Limb (tissue), 2 donors: ENCODE results near the gene NUP133.
"Not testable (repeated sequence)": the region's sequence is repeated elsewhere in the genome, so short reads cannot be mapped to it uniquely, and the experiment has no call there.

Experiments used
- DNase-seq, 2 donors: peaks; one replicate each; pipeline ENCODE4 v3.0.0-alpha.2; 2016; ENCODE audit errors: extremely low spot score in 2 of 2

Gene NUP133

GRCh38 chr1:229509576-229509975 lies 1.4 kb upstream of the NUP133 start:
- no peak for DNase-seq

- DNase-seq, result no peak
Observed at GRCh38 chr1:229508823-229509337, 739 bp upstream of the NUP133 start.

GRCh38 chr1:229507502-229507901 lies 639 bp downstream of the NUP133 start:
- DNase-seq, result no peak

DNA sequence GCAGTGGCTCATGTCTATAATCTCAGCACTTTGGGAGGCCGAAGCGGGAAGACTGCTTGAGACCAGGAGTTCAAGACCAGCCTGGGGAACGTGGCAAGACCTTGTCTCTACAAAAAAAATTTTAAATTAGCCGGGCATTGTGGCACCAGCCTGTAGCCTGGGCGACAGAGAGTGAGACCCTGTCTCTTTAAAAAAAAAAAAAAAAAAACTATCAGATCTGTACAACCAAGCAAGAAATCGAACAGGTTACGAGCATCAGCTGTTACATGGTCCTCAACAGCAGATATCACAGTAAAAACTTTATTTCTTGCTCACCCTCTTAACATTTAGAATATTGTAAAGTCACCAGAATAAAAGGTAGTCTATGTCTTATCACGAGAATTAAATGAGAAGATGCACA lies 1.5 kb downstream of the NUP133 start:
- DNase-seq, result no peak

DNA sequence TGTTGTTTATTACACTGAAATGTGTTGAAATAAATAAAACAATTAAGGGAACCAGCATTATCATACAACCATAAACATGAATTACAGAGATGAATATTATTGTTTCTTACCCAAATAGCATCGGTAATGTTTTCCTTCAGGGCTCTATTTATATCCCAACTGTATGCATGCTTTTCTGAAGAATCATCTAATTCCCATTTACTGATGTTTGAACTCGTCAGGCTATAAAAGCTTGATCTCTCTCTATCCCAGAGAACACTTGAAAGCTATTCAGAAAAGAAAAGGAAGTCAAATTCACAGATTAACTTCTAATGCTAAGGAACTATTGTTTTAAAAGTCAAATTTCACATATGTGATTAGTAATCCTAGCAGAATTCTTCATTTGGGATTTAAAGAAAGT lies 12.4 kb downstream of the NUP133 start:
- DNase-seq, result no peak

GRCh38 chr1:229487181-229487580 lies 21.0 kb downstream of the NUP133 start:
- DNase-seq, result no peak

GRCh38 chr1:229485318-229485717 lies 22.8 kb downstream of the NUP133 start:
- no peak for DNase-seq

GRCh38 chr1:229482511-229482910 lies 25.6 kb downstream of the NUP133 start:
- DNase-seq, result no peak

DNA sequence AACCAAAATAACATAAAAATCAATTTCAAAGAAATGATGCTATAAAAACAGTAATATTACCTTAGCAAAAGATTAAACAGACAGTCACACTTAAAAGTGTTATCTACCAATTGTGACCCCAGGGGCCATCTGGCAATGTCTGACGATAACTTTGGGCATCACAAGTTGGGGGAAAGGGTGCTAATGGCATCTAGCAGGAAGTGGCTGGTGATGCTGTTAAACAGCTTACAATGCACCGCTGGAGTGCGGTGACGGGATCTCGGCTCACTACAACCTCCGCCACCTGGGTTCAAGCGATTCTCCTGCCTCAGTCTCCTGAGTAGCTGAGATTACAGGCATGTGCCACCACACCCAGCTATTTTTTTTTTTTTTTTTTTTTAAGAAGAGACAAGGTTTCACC lies 27.6 kb downstream of the NUP133 start:
- DNase-seq, result no peak

- no peak for DNase-seq
Observed at GRCh38 chr1:229479660-229480399, 28.3 kb downstream of the NUP133 start.

GRCh38 chr1:229478852-229479251 lies 29.3 kb downstream of the NUP133 start:
- DNase-seq, result no peak

- not testable (repeated sequence) for DNase-seq
Observed at GRCh38 chr1:229475859-229476258, 32.3 kb downstream of the NUP133 start.

DNA sequence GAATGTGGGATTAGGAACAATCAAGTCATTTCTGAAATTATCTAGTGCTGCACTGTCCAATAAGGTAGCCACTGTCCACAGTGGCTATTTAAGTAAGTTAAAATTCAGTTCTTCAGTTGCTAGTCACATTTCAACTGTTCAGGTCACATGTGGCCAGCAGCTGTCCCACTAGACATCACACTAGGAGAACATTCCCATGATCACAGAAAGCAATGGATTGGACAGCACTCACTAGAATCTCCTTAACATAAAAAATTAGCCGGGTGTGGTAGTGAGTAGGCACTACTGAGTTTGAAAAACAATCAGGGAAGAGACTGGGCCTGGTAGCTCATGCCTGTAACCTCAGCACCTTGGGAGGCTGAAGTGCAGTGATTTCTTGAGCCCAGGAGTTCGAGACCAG lies 33.6 kb downstream of the NUP133 start:
- DNase-seq, result no peak

- no peak for DNase-seq
Observed at GRCh38 chr1:229471175-229471574, 37.0 kb downstream of the NUP133 start.

- DNase-seq, result no peak
Observed at GRCh38 chr1:229470406-229471043, 37.6 kb downstream of the NUP133 start.

DNA sequence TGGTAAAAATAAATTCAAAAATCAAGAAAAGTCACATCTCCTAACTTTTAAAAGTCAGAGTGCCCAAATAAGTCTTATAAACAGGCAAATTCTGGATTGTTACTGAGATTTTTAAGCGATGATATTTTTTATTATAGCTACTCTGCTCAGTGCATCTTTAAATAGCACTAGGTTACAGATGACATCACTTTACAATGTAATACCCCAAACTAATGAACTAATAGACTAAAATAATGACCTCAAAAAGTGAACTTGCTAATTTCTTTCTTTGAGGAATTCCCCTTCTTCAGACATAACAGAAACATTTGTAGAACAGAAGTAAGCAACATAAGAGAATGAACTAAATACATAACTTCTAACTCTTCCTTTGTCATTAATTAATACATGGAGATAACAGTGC lies 41.3 kb downstream of the NUP133 start:
- no peak for DNase-seq

- no peak for DNase-seq
Observed at GRCh38 chr1:229464672-229465071, 43.5 kb downstream of the NUP133 start.

- DNase-seq, result no peak
Observed at GRCh38 chr1:229461032-229461668, 47.0 kb downstream of the NUP133 start.

DNA sequence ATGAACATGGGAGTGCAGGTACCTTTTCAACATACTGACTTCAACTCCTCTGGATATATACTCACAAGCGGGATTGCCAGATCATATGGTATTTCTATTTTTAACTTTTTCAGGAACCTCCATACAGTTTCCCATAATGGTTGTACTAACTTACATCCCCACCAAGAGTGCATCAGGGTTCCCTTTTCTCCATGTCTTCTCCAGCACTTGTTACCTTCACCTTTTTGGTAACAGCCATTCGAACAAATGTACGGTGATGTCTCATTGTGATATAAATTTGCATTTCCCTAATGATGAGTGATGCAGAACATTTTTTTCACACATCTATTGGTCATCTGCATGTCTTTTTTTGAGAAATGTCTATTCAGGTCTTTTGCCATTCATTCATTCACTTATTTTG lies 48.3 kb downstream of the NUP133 start:
- DNase-seq, result no peak

DNA sequence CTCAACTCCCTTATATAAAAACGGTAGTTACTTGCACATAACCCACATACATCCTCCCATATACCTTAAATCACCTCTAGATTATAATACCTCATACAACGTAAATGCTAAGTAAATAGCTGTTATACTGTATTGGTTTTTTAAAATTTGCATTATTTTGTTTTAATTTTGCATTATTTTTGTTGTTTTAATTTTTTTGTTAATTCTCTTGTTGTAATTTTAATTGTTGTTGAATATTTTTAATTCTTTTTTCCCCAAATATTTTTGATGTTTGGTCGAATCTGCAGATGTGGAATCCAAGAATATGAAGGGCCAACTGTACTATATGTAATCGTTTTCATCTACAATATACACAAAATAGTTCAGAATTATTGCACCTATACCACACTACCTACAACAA lies 50.7 kb downstream of the NUP133 start:
- no peak for DNase-seq

DNA sequence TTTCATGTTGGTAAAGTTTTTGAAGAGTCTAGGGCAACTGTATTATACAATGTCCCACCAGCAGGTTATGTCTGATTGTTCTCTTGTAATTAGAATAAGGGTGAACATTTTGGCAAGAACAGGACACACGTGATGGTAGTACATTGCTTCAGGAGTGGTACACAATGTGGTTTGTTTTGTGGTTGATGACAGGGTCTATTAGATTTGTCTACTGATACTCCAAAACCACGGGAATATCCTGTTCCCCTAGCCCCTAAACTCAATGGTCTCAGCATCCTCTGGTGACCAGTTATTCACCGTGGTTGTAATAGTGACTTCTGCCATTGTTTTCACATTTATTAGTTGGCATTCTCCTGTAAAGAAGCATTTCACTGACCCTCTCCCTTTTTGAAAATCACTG lies 52.1 kb downstream of the NUP133 start:
- DNase-seq, result no peak

DNA sequence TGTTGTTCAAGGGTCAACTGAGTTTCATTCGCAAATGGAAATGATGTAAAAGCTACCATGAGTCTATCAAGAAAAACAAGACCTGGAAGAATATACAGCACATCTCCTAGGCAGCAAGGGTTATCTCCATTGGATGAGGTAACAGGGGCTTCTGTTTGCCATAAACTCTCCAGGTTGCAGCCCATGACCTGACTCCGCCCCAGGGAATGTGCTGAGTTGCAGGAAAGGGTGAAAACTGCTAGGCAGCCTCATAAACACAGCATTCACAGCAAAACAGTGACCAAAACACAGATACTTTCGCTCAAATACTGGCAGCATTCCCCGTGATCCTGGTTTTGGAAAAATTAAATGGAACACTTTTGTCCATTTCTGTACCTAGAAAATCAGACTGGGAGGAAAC lies 54.1 kb downstream of the NUP133 start:
- no peak for DNase-seq
